HG03066 (cell line): ENCODE measurements around the gene EGF.
"Not testable (repeated sequence)": the region's sequence is repeated elsewhere in the genome, so short reads cannot be mapped to it uniquely, and the experiment has no call there.

Experiments used
- ATAC-seq: cut with Tn5 transposase; IDR thresholded peaks from one replicate; pipeline ENCODE4 v1.9.1; 2021; ENCODE audit warnings: low read depth; ENCODE audit not compliant: unreplicated experiment

EGF gene

GRCh38 chr4:109913596-109914241 lies 1.0 kb downstream of the EGF start:
- no peak for ATAC-seq

GRCh38 chr4:109914322-109914721 lies 1.6 kb downstream of the EGF start:
- no peak for ATAC-seq

- ATAC-seq = no peak
Measured at GRCh38 chr4:109915385-109916026, 2.8 kb downstream of the EGF start.

GRCh38 chr4:109916027-109916409 lies 3.3 kb downstream of the EGF start:
- no peak for ATAC-seq

- no peak for ATAC-seq
Measured at GRCh38 chr4:109921384-109921808, 8.7 kb downstream of the EGF start.

GRCh38 chr4:109925396-109925795 lies 12.7 kb downstream of the EGF start:
- ATAC-seq = no peak

GRCh38 chr4:109928327-109929045 lies 15.8 kb downstream of the EGF start:
- no peak for ATAC-seq

GRCh38 chr4:109930464-109930863 lies 17.8 kb downstream of the EGF start:
- ATAC-seq = no peak

- ATAC-seq = no peak
Measured at GRCh38 chr4:109930872-109931271, 18.2 kb downstream of the EGF start.

GRCh38 chr4:109931318-109931717 lies 18.6 kb downstream of the EGF start:
- ATAC-seq = no peak

GRCh38 chr4:109937352-109937751 lies 24.7 kb downstream of the EGF start:
- not testable (repeated sequence) for ATAC-seq

- ATAC-seq = no peak
Measured at GRCh38 chr4:109939190-109939589, 26.5 kb downstream of the EGF start.

- ATAC-seq = no peak
Measured at GRCh38 chr4:109942292-109942926, 29.7 kb downstream of the EGF start.

GRCh38 chr4:109943745-109944144 lies 31.1 kb downstream of the EGF start:
- ATAC-seq = no peak

GRCh38 chr4:109944591-109944990 lies 31.9 kb downstream of the EGF start:
- no peak for ATAC-seq

GRCh38 chr4:109945056-109945455 lies 32.4 kb downstream of the EGF start:
- ATAC-seq = no peak

GRCh38 chr4:109946120-109946519 lies 33.4 kb downstream of the EGF start:
- no peak for ATAC-seq

GRCh38 chr4:109947457-109947856 lies 34.8 kb downstream of the EGF start:
- ATAC-seq = no peak

- ATAC-seq = no peak
Measured at GRCh38 chr4:109947918-109948317, 35.2 kb downstream of the EGF start.

GRCh38 chr4:109949099-109949718 lies 36.5 kb downstream of the EGF start:
- not testable (repeated sequence) for ATAC-seq

GRCh38 chr4:109952612-109953011 lies 39.9 kb downstream of the EGF start:
- ATAC-seq = no peak
